H1 (cell line): Measurements from ENCODE around the gene GPR39. TPM values are rescaled to one million over a fixed set of nuclear protein-coding genes. Genes with fewer than 3 reads are reported as not detected.

Experiments
- BRCA1 ChIP-seq: IDR thresholded peaks from 2 replicates; pipeline ENCODE4 v1.6.1; 2012; ENCODE audit warnings: low read depth, low read length, improper control_type of control experiment
- POLR2AphosphoS5 ChIP-seq: IDR thresholded peaks from 2 replicates; pipeline ENCODE4 v1.6.1; 2011; ENCODE audit warnings: low read depth, low read length
- RAD21 ChIP-seq, 2 experiments: IDR thresholded peaks in 1 of 2; conservative IDR thresholded peaks in 1 of 2; 2 replicates each; pipeline ENCODE4 v1.6.1; 2011; ENCODE audit warnings: low read depth in 2 of 2, low read length in 2 of 2, improper control_type of control experiment in 1 of 2, inconsistent platforms in 1 of 2, mild to moderate bottlenecking in 1 of 2, moderate library complexity in 1 of 2
- SP4 ChIP-seq: IDR thresholded peaks from 2 replicates; pipeline ENCODE4 v1.6.1; 2012; ENCODE audit warnings: low read length, inconsistent platforms
- polyA plus RNA-seq, 7 experiments: library from polyadenylated mRNA; depleted of rRNA in 3 of 7; stranded (reverse) in 5 of 7; unstranded in 2 of 7; fragments of >200 nt in 5 of 7; fragments of 200-250 nt in 2 of 7; gene quantifications; 1 replicate in 5 of 7; 2 replicates in 1 of 7; 4 replicates in 1 of 7; pipeline versions ENCODE4 v1.2.1 to v1.2.3, GENCODE V29; 2011 to 2013; ENCODE audit warnings: missing spikeins in 2 of 7, mixed read lengths in 2 of 7
- total RNA-seq: library from RNA; stranded (reverse); fragmentation: NEBNext Ultra II Directional; extraction: Animal tissue kit (Norgen Biotek cat#: 25700); gene quantifications from 2 replicates; pipeline ENCODE4 v1.2.1, GENCODE V29; 2021
- TF ChIP-seq, protein P1 (sequence below), 3 experiments: IDR thresholded peaks; 1 replicate in 2 of 3; 2 replicates in 1 of 3; pipeline versions ENCODE4 v1.5.1 to v1.6.1; 2011; ENCODE audit warnings: low read length in 3 of 3, mild to moderate bottlenecking in 3 of 3, inconsistent platforms in 2 of 3, low read depth in 1 of 3, moderate library complexity in 1 of 3; ENCODE audit not compliant: insufficient read depth in 1 of 3; ENCODE audit errors: control extremely low read depth in 1 of 3

GPR39 gene
- total and polyA plus RNA-seq, 2 of the 8 experiments (the other 6 are each of a cell fraction or from before 2014, with no cell fraction given), result 0.63 to 2.7 TPM

DNA sequence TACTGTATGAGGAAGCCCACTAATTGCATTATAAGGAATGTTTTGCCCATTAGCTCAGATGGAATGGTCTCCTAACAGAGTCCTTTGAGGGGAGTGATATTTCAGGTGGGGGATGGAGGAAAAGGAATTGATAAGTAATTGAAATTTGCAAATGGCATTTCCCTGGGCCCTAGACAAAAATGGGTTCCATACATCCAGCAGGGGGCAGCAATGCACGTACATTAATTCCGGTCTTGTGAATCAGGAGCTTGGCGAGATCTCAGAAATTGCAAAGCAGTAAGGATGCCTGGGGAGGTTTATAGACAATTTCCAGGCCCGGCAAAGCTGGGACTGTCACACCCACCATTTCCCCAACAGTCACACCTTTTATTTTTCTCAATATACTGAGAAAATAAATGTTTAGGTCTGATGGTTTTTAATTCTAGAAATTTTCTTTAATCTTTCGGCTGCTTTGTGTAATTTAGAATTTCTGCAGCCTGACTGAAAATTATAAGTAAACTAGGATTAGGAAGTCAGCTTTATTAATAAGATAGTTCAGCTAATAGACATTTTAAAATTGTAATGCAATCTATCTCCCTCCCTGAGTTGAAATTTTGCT is 130.6 kb downstream of the GPR39 start (continued):
- TF ChIP-seq, protein P1, sequence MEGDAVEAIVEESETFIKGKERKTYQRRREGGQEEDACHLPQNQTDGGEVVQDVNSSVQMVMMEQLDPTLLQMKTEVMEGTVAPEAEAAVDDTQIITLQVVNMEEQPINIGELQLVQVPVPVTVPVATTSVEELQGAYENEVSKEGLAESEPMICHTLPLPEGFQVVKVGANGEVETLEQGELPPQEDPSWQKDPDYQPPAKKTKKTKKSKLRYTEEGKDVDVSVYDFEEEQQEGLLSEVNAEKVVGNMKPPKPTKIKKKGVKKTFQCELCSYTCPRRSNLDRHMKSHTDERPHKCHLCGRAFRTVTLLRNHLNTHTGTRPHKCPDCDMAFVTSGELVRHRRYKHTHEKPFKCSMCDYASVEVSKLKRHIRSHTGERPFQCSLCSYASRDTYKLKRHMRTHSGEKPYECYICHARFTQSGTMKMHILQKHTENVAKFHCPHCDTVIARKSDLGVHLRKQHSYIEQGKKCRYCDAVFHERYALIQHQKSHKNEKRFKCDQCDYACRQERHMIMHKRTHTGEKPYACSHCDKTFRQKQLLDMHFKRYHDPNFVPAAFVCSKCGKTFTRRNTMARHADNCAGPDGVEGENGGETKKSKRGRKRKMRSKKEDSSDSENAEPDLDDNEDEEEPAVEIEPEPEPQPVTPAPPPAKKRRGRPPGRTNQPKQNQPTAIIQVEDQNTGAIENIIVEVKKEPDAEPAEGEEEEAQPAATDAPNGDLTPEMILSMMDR (IDR thresholded peaks at IDR 0.05; ENCODE audit: control extremely low read depth in 1 of 3, insufficient read depth in 1 of 3, low read depth in 1 of 3, low read length in 3 of 3), result peak; percentile 16 to 74 (median 73)
- TF ChIP-seq RAD21 (IDR thresholded peaks at IDR 0.05 in 1 of 2, conservative IDR thresholded peaks at IDR 0.05 in 1 of 2; ENCODE audit: low read depth in 2 of 2, low read length in 2 of 2) (peak; percentile 86 to 90), BRCA1 (no peak), POLR2AphosphoS5 (no peak), SP4 (no peak)
